Left lung (tissue), 10 donors: ENCODE measurements around the gene FAM171A1. TPM values are rescaled to one million over a fixed set of nuclear protein-coding genes. Genes with fewer than 3 reads are reported as not detected.
"Not testable (repeated sequence)": the region's sequence is repeated elsewhere in the genome, so short reads cannot be mapped to it uniquely, and the experiment has no call there.

Experiments used
- ATAC-seq: fragments of 200-7000 bp; cut with Tn5 transposase; one replicate; pipeline ENCODE4 v1.9.1; 2020; ENCODE audit warnings: moderate library complexity
- DNase-seq, 4 donors: peaks; one replicate each; pipeline ENCODE4 v3.0.0-alpha.2; 2013 to 2020
- H3K27ac ChIP-seq, 2 donors: fragments of 200-600 bp; sonication (generic) in 1 of 2; one replicate each; pipeline versions ENCODE4 v1.5.0 to v1.8.0; 2020 to 2021
- H3K27me3 ChIP-seq, 2 donors: fragments of 200-600 bp; sonication (generic) in 1 of 2; one replicate each; pipeline versions ENCODE4 v1.5.0 to v1.8.0; 2020 to 2021
- H3K36me3 ChIP-seq, 2 donors: fragments of 200-600 bp; sonication (generic) in 1 of 2; one replicate each; pipeline versions ENCODE4 v1.5.0 to v1.8.0; 2020 to 2021
- H3K4me1 ChIP-seq, 2 donors: fragments of 200-600 bp; one replicate each; pipeline ENCODE4 v1.8.0; 2021
- H3K4me3 ChIP-seq, 2 donors: fragments of 200-600 bp; sonication (generic) in 1 of 2; one replicate each; pipeline versions ENCODE4 v1.5.0 to v1.8.0; 2020 to 2021; ENCODE audit warnings: mild to moderate bottlenecking in 1 of 2
- H3K9me3 ChIP-seq, 2 donors: fragments of 200-600 bp; sonication (generic) in 1 of 2; one replicate each; pipeline versions ENCODE4 v1.5.0 to v1.8.0; 2020 to 2021
- intact Hi-C, 2 donors: fragments of 100-400 bp; cut with DNase I; formaldehyde crosslinking; loops; one replicate each; pipeline versions ENCODE4 v1.11.2 to v1.14.2; 2022
- polyA plus RNA-seq, 6 donors: library from polyadenylated mRNA; unstranded; fragments of 120-200 nt; gene quantifications; one replicate each; pipeline ENCODE4 v1.2.1, GENCODE V29; 2013; ENCODE audit not compliant: insufficient read length in 6 of 6
- total RNA-seq, 2 donors: library from RNA; stranded (reverse); fragmentation: NEBNext Ultra II Directional; extraction: Animal tissue kit (Norgen Biotek cat#: 25700); gene quantifications; one replicate each; pipeline ENCODE4 v1.2.1, GENCODE V29; 2021
- TF ChIP-seq, protein P1 (sequence below), 2 donors: fragments of 200-600 bp; sonication (generic) in 1 of 2; IDR thresholded peaks; one replicate each; pipeline versions ENCODE4 v1.5.0 to v1.8.0; 2021; ENCODE audit warnings: antibody characterized with exemption in 2 of 2
- donor health status: DM: no; HTN: yes; CAD: no.
- donor health status: DM: no; HTN: no; CAD: no.

FAM171A1 gene
- total and polyA plus RNA-seq, 8 donors, result 13.2 to 77.7 (median 65.1) TPM

DNA sequence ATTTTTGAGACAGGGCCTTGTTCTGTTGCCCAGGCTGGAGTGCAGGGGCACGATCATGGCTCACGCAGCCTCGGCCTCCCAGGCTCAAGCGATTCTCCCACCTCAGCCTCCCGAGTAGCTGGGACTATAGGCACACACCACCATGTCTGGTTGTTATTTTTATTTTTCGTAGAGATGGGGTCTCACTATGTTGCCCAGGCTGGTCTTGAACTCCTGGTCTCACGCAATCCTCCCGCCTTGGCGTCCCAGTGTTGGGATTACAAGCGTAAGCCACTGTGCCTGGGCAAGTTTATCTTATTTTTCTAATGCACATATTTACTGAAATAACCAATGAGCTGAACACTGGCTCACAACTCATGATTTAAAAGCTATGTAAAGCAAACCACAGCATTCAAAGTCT, 61.9 kb downstream of the FAM171A1 start:
- Histone ChIP-seq H3K27me3 (no peaks in the 10 kb centered on the region), H3K9me3 (no peaks in the 10 kb centered on the region), H3K36me3 (no peaks in the 10 kb centered on the region), H3K4me1 (peaks cover 5 to 9% of the 10 kb centered on the region in 2 donors), H3K4me3 (no peak overlapping the region), H3K27ac (no peak overlapping the region)
- ATAC-seq (no peak), DNase-seq (no peak)
- TF ChIP-seq, protein P1, sequence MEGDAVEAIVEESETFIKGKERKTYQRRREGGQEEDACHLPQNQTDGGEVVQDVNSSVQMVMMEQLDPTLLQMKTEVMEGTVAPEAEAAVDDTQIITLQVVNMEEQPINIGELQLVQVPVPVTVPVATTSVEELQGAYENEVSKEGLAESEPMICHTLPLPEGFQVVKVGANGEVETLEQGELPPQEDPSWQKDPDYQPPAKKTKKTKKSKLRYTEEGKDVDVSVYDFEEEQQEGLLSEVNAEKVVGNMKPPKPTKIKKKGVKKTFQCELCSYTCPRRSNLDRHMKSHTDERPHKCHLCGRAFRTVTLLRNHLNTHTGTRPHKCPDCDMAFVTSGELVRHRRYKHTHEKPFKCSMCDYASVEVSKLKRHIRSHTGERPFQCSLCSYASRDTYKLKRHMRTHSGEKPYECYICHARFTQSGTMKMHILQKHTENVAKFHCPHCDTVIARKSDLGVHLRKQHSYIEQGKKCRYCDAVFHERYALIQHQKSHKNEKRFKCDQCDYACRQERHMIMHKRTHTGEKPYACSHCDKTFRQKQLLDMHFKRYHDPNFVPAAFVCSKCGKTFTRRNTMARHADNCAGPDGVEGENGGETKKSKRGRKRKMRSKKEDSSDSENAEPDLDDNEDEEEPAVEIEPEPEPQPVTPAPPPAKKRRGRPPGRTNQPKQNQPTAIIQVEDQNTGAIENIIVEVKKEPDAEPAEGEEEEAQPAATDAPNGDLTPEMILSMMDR (IDR thresholded peaks at IDR 0.05), result no peak
- intact Hi-C loops, result no loop called here

DNA sequence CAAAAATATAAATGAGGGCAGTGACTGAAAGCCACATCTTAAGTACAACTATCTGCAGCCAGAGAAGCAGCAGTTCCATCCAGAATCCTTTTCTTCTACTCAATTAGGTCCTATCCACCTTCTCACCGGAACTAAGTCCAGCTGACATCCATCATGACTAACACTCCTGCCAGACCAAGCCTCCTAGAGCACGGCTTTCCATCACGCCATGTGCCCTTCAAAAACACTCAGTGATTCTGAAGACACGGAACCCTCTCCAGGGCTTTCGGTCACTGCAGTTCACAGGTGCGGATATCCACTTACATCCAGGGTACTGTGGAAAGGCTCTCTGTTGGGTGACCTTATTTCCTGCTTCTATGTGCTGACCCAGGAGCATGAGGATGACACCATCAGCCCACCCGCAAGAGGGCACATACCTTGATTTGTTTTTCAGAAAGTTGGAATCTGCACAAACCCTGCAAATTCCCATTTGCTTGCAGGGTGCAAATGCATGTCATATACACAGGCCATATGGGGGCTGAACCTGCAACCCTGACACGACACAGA, 64.3 kb downstream of the FAM171A1 start:
- ATAC-seq (no peak), DNase-seq (no peak)
- TF ChIP-seq, protein P1 (IDR thresholded peaks at IDR 0.05), result no peak
- Histone ChIP-seq H3K4me3 (no peak overlapping the region), H3K9me3 (no peaks in the 10 kb centered on the region), H3K36me3 (no peaks in the 10 kb centered on the region), H3K4me1 (no peaks in the 10 kb centered on the region), H3K27me3 (no peaks in the 10 kb centered on the region), H3K27ac (no peak overlapping the region)
- intact Hi-C loops, result no loop called here

GRCh38 chr10:15305634-15306033, 65.5 kb downstream of the FAM171A1 start:
- ATAC-seq (no peak), DNase-seq (no peak)
- Histone ChIP-seq H3K27me3 (no peaks in the 10 kb centered on the region), H3K36me3 (no peaks in the 10 kb centered on the region), H3K27ac (no peak overlapping the region), H3K9me3 (no peaks in the 10 kb centered on the region), H3K4me3 (no peak overlapping the region), H3K4me1 (no peaks in the 10 kb centered on the region)
- TF ChIP-seq, protein P1 (IDR thresholded peaks at IDR 0.05), result no peak
- intact Hi-C loops, result no loop called here

DNA sequence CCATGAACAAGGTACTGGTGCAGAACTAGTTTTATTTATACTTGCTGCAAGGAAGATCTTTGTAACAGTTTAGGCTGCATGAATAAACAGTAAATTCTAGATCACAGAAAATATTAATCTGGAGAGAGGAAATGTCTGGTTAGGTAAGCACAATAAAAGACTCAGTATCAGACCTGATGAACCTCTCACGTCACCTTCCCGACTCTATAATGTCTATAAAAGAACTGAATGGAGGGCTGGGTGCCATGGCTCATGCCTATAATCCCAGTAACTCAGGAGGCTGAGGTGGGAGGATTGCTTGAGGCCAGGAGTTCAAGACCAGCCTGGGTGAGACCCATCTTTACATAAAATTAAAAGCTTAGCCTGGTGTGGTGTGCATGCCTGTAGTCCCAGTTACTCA, 65.9 kb downstream of the FAM171A1 start:
- ATAC-seq (no peak), DNase-seq (no peak)
- Histone ChIP-seq H3K9me3 (no peaks in the 10 kb centered on the region), H3K27ac (no peak overlapping the region), H3K4me1 (no peaks in the 10 kb centered on the region), H3K4me3 (no peak overlapping the region), H3K36me3 (no peaks in the 10 kb centered on the region), H3K27me3 (no peaks in the 10 kb centered on the region)
- TF ChIP-seq, protein P1 (IDR thresholded peaks at IDR 0.05), result no peak
- intact Hi-C loops, result no loop called here

GRCh38 chr10:15302188-15302956, 68.7 kb downstream of the FAM171A1 start:
- H3K4me3 ChIP-seq, H3K4me1 ChIP-seq, intact Hi-C loops, ATAC-seq, H3K9me3 ChIP-seq, H3K27ac ChIP-seq, H3K27me3 ChIP-seq, H3K36me3 ChIP-seq, DNase-seq: not testable (repeated sequence)
